Stimulated activated CD8-positive, alpha-beta memory T cell treated with anti-CD3 and anti-CD28 coated beads, Interleukin-15, amount 100 ng/mL, for 1 hour (primary cell): Measurements from ENCODE around the gene NUDT15.
"Not testable (repeated sequence)": the region's sequence is repeated elsewhere in the genome, so short reads cannot be mapped to it uniquely, and the experiment has no call there.

Source experiments
- DNase-seq: peaks from one replicate; pipeline ENCODE4 v3.0.0-alpha.2; 2020; ENCODE audit warnings: low read depth

NUDT15 gene

DNA sequence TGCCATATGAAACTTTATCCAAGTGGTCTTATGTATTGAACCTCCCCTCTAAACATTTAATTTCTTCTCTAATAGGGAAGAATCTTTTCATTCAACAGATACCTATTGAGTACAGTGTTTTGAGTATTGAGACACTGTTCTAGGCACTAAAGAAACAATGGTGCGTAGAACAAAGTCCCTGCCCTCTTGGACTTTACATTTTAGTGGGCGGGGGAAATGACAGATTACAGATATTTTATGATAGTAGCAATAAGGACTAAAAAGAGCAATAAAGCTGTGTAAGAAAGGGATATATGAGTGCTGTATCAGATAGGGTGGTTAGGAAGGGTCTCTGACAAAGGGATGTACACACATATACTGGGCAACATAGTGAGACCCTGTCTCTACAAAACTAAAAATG lies 5.4 kb downstream of the NUDT15 start:
- no peak for DNase-seq

DNA sequence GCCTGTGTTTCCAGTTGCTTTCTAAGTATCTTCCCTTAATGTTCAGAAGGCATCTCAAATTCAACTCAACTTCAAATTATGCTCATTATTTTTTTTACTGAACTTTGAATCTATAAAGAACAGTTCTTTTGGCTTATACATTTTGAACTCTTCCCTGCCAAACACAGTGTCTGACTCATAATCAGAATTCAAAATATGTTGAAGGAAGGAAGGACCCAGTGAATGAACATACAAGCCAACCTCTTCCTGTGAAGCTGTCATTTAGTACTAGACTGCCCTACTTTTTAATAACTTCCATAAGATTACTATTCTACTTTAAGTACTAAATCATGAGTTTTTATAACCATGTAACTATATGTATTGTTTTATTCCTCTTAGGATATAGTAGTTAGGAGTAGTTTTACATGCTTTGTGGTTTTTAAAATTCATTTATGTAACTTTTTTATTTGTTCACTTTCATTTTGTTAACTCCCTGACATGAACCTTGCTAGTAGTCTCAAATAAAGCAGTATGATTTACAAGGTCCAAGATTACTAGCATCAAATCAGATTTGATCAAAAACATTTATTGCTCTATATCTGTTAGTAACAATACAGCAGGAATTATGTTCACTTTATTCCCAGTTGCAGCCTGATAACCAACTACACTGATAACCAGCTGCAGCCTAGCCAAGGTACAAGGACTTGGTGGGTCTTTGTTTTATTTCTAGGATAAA lies 6.4 kb downstream of the NUDT15 start:
- DNase-seq: no peak

- no peak for DNase-seq
These were observed 13.0 kb downstream of the NUDT15 start for GRCh38 chr13:48050550-48050949.

DNA sequence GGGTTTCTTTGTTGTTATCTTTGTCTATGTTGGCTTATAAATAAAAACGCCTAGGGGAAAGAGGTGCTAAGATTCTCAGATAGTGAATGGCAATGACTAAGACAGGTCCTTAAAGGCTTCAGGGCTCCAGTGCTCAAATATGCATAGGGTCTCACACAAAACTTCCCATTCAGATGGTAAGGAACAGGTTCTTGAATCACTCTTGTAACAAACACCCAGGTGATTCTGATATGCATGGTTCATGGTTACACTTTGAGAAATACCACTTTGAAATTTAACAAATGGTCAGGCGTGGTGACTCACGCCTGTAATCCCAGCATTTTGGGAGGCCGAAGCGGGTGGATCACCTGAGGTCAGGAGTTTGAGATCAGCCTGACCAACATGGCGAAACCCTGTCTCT lies 17.1 kb downstream of the NUDT15 start:
- DNase-seq: no peak

DNA sequence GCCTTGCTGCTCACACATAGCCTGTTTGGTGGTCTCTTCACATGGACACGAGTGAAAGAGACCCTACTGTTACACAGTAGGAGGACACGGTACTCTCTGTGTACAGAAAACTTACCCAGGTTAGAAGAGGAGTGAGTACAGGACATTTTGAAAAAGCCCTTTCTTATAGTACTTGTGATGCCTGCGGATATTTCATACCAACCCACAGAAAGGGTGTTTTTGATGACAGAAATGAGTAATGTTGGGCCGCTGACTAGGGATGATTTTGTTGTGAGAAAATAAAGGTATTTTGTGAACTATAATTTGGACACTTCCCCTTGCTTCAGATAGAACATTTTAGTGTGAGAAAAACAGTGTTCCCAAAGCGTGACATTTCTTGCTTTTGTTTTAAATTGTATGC lies 18.2 kb downstream of the NUDT15 start:
- DNase-seq: no peak

- DNase-seq: not testable (repeated sequence)
These were observed 21.0 kb downstream of the NUDT15 start for GRCh38 chr13:48058536-48058935.

GRCh38 chr13:48059951-48060350 lies 22.4 kb downstream of the NUDT15 start:
- DNase-seq: not testable (repeated sequence)

DNA sequence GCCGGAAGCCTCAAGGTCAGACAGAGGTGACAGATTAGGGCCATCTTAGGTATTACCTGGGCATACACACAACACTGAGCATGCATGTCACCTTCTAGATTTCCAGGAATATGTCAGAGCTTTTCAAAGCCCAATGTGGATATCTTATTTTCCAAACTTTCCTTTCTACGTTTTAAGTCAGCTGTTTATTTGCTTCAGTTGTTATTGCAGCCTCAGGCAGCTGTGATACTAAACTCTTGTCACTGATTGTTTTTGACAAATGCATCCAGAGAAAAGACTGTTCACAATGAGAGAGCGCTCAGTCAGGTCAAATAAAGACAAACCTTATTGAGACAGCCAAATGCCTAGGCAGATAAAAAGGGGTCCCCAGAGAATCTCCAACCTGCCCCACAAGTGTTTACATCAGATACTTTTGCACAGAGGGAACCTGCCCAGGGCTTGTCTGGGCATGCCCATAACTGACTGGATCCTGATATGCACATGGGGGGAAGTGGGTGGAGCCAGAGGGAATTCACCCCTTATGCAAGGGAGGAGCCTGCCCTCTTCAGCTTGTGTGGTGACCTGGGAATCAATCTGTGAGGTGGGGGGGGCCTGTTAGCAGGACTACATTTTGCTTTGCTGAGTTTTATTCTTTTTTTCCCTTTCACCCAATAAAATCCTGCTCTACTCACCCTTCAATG lies 28.9 kb downstream of the NUDT15 start:
- DNase-seq: no peak

GRCh38 chr13:48068036-48068435 lies 30.5 kb downstream of the NUDT15 start:
- DNase-seq: no peak

GRCh38 chr13:48068952-48069351 lies 31.4 kb downstream of the NUDT15 start:
- DNase-seq: no peak

DNA sequence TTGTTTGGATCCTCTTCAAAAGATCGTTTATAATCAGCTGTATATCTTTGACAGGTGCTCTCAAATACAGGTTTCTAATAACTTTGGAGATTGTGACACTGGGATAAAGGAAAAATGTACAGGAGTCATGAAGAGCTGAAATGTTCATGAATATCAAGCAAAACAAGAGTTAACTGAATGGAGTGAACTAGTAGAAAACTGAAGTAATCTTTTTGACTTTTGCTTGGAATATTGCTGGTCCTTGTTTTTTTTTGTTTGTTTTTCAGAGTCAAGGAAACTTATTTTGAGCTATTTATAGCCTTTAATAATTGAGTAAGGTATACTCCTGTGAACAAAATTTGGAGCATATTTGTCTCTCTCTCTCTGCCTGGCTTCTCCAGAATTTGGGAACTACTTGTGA lies 32.0 kb downstream of the NUDT15 start:
- DNase-seq: no peak

GRCh38 chr13:48070942-48071341 lies 33.4 kb downstream of the NUDT15 start:
- DNase-seq: no peak

- DNase-seq: no peak
These were observed 34.8 kb downstream of the NUDT15 start for GRCh38 chr13:48072304-48072703.

- DNase-seq: no peak
These were observed 35.3 kb downstream of the NUDT15 start for GRCh38 chr13:48072787-48073186.

- DNase-seq: no peak
These were observed 36.5 kb downstream of the NUDT15 start for GRCh38 chr13:48074006-48074405.

- no peak for DNase-seq
These were observed 40.7 kb downstream of the NUDT15 start for GRCh38 chr13:48078251-48078656.

DNA sequence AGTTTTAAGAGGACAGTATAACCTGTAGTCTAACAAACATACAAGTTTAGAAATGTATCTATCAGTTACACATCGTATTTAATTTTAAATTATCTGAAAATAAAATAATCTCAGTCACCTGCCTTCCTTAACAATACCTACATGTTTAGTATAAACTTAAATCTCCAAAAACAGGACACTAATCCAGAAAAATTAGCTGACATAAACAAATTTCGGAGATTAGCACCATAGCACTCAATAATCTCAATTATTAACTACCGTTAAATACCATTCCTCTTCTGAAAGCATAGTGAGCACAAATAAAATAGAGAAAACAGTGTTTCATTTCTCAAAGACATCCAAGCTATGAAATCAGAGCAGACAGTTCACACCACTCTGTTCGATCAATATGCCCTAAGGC lies 44.2 kb downstream of the NUDT15 start:
- no peak for DNase-seq

GRCh38 chr13:48086272-48086671 lies 48.7 kb downstream of the NUDT15 start:
- no peak for DNase-seq

DNA sequence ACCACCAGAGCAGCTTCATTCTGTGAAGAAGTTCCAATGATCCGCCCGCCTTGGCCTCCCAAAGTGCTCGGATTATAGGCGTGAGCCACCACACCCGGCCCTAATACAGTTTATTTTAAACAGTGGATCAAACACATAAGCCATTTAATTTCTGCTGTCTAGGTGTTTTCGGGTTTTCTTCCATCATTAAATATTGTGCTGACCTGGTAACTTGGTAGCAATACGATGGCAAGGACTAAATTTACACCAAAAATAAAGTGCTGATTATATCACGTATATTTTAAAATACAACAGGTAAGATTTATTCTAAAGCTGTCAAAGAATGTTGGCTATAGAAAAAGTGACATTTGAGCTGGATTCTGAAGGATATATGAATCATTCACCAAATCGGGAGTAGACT lies 56.1 kb downstream of the NUDT15 start:
- DNase-seq: no peak

GRCh38 chr13:48094404-48094780 lies 56.9 kb downstream of the NUDT15 start:
- DNase-seq: no peak

DNA sequence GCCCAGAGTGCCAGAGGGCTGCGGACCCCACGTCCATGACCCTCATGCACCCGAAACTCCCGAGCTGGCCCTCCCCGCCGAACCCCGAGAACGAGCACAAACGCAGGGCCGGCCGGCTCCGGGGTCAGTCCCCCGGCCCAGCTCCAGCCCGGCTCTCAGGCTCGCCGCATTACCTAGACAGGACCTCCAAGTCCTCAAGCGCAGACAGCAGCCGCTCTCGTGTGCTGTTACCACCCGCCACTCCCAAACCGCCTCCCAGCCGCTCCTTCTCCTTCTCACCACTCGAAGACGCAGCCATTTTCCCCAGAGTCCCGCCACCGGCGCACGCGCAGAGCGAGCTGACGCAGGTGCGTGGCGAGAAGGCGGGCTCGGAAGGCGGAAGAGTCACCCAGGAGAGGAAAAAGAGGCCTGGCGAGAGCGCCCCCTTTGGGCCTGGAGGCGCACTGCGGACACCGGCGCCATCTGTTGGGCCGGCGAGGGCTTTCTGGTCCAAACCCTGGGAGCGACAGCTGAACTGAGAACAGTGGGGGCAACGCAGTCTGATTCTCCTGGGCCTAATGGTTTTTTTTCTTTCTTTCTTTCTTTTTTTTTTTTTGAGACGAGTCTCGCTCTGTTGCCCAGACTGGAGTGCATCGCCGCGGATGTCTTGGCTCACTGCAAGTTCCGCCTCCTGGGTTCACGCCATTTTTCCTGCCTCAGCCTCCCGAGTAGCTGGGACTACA lies 57.4 kb downstream of the NUDT15 start, which contains the start of gene MED4:
TSS of gene MED4 (minus strand) at position 324 of the 722 bp plus-strand sequence. CDS start at position 298, 26 bp downstream.
- DNase-seq: peak; percentile 95

GRCh38 chr13:48096670-48097069 lies 59.1 kb downstream of the NUDT15 start:
- DNase-seq: no peak
